ENCODE measurements around the gene PSTK.

The PSTK gene

DNA sequence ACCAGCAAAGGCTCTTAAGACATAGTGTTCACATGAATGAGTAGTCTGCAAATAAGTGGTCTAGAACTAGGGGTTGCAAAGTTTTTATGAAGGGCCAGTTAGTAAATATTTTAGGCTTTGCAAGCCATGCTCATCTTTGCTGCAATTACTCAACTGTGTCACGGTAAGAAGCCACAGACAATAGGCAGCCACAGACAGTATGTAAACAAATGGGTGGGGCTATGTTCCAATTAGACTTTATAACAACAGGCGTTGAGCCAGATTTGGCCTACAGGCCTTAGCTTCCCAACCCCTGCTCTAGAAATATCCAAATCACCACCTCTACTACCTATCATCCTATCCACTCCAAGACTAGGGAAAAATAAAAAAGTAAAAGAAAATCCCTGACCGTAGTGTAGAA, 19.1 kb downstream of the PSTK start:
- Histone ChIP-seq H3K9me3 (ENCODE audit: low read length) (no peaks in the 10 kb centered on the region), H3K4me1 (ENCODE audit: insufficient read depth, low read length) (peaks cover 17% of the 10 kb centered on the region), H3K36me3 (ENCODE audit: insufficient read depth, low read length) (peaks cover 18% of the 10 kb centered on the region), H2AFZ (ENCODE audit: low read depth, low read length) (no peak overlapping the region), H3K27me3 (ENCODE audit: insufficient read depth, low read length) (no peaks in the 10 kb centered on the region), H3K4me3 (ENCODE audit: low read length) (no peak overlapping the region)

DNA sequence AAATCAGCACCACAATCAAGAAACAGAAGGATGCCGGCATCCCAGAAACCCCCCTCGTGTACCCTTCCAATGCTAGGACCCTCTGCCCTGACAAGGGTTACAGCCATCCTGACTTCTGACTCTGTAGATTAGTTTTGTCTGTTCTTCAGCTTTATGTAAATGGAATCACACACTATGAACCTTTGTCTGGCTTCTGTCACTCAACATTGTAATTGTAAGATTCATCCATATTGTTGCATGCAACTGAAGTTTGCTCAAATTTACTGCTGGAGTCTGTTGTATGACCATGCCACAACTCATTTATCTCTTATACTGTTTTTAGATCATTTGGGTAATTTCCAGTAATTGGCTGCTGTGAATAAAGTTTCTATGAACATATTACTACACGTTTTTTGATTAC, 20.0 kb downstream of the PSTK start:
- Histone ChIP-seq H3K36me3 (ENCODE audit: insufficient read depth, low read length) (peaks cover 11% of the 10 kb centered on the region), H2AFZ (ENCODE audit: low read depth, low read length) (no peak overlapping the region), H3K4me3 (ENCODE audit: low read length) (no peak overlapping the region)

DNA sequence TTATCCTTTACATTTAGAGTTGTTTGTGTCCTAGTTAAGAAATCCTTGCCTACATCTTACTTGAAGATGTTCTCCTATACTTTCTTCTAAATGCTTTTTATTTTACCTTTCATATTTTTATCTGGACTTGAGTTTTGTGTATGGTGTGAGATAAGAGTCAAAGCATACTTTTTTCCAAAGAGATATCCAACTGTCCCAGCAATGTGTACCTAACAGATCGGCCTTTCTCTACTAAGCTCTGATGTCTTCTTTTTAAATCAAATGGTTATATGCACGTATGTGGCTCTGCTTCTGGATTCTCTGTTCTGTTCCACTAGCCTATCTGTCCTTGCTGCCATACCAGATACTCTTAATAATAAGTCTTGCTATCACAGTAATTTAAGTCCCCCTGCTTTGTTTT, 21.2 kb downstream of the PSTK start:
- Histone ChIP-seq H3K4me1 (ENCODE audit: insufficient read depth, low read length) (peaks cover 17% of the 10 kb centered on the region), H3K9me3 (ENCODE audit: low read length) (no peaks in the 10 kb centered on the region), H3K27me3 (ENCODE audit: insufficient read depth, low read length) (no peaks in the 10 kb centered on the region), H2AFZ (ENCODE audit: low read depth, low read length) (no peak overlapping the region), H3K36me3 (ENCODE audit: insufficient read depth, low read length) (peaks cover 6% of the 10 kb centered on the region), H3K4me3 (ENCODE audit: low read length) (no peak overlapping the region)

More for the DNA sequence above, 20.0 kb downstream of the PSTK start:
- no peaks in the 10 kb centered on the region for H3K9me3 ChIP-seq (ENCODE audit: low read length)
- H3K4me1 ChIP-seq (ENCODE audit: insufficient read depth, low read length) = peaks cover 17% of the 10 kb centered on the region
- no peaks in the 10 kb centered on the region for H3K27me3 ChIP-seq (ENCODE audit: insufficient read depth, low read length)

DNA sequence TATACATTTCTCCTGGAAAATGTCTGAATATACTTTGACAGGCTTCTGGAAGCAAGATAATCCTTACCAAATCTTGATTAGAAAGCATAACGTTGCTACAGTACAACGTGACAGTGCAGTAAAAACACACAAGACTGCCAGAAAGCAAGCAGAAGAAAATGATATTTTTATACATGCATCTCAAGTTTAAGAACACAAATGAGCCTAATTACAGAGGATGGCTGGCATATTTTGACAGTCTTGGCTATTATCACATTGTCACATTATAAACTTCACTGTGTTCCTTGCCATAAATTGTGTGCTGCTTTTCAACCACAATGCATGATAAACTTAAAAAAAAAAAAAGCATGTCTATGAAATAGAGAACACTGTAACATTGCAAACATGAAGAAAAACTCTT, 24.1 kb downstream of the PSTK start:
- H2AFZ ChIP-seq (ENCODE audit: low read depth, low read length) = no peak overlapping the region
- no peaks in the 10 kb centered on the region for H3K36me3 ChIP-seq (ENCODE audit: insufficient read depth, low read length)
- no peaks in the 10 kb centered on the region for H3K27me3 ChIP-seq (ENCODE audit: insufficient read depth, low read length)
- no peaks in the 10 kb centered on the region for H3K9me3 ChIP-seq (ENCODE audit: low read length)
- H3K4me1 ChIP-seq (ENCODE audit: insufficient read depth, low read length) = peaks cover 25% of the 10 kb centered on the region
- H3K4me3 ChIP-seq (ENCODE audit: low read length) = no peak overlapping the region

- Histone ChIP-seq H3K9me3 (ENCODE audit: low read length) (no peaks in the 10 kb centered on the region), H3K36me3 (ENCODE audit: insufficient read depth, low read length) (no peaks in the 10 kb centered on the region), H3K4me1 (ENCODE audit: insufficient read depth, low read length) (peaks cover 18% of the 10 kb centered on the region), H3K4me3 (ENCODE audit: low read length) (peak overlapping the region; percentile 97), H3K27me3 (ENCODE audit: insufficient read depth, low read length) (no peaks in the 10 kb centered on the region), H2AFZ (ENCODE audit: low read depth, low read length) (peak overlapping the region; percentile 79)
Observed at GRCh38 chr10:123007558-123008354, 27.6 kb downstream of the PSTK start.

GRCh38 chr10:123008355-123009104, 28.3 kb downstream of the PSTK start, which contains the start of the genes ACADSB and IKZF5:
ACADSB (plus strand) TSS chr10:123009006; CDS start chr10:123009030, 24 bp downstream.
IKZF5 (minus strand) TSS chr10:123008795; CDS start chr10:122998625, 10,170 bp downstream.
- peak within 1 kb of the TSS; percentile 97 for H3K4me3 ChIP-seq (ENCODE audit: low read length)
- H3K4me1 ChIP-seq (ENCODE audit: insufficient read depth, low read length) = peaks cover 18% of the 10 kb centered on the region
- H3K27me3 ChIP-seq (ENCODE audit: insufficient read depth, low read length) = no peaks in the 10 kb centered on the region
- peak within 1 kb of the TSS; percentile 95 for H2AFZ ChIP-seq (ENCODE audit: low read depth, low read length)
- no peaks in the 10 kb centered on the region for H3K36me3 ChIP-seq (ENCODE audit: insufficient read depth, low read length)
- H3K9me3 ChIP-seq (ENCODE audit: low read length) = no peaks in the 10 kb centered on the region

DNA sequence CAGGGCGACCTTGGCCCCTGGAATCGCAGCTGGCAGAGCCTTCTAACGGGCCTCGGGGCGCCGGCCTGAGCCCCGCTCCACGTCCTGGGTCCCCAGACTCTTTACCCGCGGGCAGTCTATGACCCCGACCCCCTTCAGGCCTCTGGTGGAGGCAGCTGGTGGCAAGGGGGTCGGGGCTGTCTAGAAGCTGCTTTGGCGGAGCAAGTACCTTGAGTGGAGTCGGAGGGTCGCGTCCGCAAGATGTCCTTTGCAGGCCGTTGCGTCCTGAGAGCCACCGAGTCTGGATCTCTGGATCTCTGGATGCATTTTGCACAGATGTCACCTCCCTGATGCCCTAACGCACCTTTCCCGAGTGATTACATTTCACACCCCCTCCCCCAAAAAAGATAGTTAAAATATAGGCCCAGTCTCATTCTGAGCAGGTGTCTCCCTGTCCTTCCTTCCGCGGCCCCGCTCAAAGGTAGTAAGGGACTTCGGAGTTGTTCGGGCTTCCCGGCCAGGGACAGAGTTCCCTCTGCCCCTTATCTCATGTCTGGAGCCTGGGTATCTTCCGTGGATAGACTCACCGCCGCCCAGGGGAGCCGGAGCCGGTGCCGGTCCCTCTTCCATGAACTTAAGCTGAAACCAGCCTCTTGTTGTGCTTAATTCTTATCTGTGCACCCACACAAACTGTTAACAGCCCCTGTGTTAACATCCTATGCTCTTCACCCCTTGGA, 29.1 kb downstream of the PSTK start:
- H3K36me3 ChIP-seq (ENCODE audit: insufficient read depth, low read length) = no peaks in the 10 kb centered on the region
- no peaks in the 10 kb centered on the region for H3K27me3 ChIP-seq (ENCODE audit: insufficient read depth, low read length)
- peaks cover 18% of the 10 kb centered on the region for H3K4me1 ChIP-seq (ENCODE audit: insufficient read depth, low read length)
- peak overlapping the region; percentile 97 for H3K4me3 ChIP-seq (ENCODE audit: low read length)
- no peaks in the 10 kb centered on the region for H3K9me3 ChIP-seq (ENCODE audit: low read length)
- peak overlapping the region; percentile 95 for H2AFZ ChIP-seq (ENCODE audit: low read depth, low read length)

GRCh38 chr10:123011987-123012386, 31.8 kb downstream of the PSTK start:
- Histone ChIP-seq H3K9me3 (ENCODE audit: low read length) (no peaks in the 10 kb centered on the region), H3K4me3 (ENCODE audit: low read length) (no peak overlapping the region), H3K4me1 (ENCODE audit: insufficient read depth, low read length) (peaks cover 12% of the 10 kb centered on the region)

DNA sequence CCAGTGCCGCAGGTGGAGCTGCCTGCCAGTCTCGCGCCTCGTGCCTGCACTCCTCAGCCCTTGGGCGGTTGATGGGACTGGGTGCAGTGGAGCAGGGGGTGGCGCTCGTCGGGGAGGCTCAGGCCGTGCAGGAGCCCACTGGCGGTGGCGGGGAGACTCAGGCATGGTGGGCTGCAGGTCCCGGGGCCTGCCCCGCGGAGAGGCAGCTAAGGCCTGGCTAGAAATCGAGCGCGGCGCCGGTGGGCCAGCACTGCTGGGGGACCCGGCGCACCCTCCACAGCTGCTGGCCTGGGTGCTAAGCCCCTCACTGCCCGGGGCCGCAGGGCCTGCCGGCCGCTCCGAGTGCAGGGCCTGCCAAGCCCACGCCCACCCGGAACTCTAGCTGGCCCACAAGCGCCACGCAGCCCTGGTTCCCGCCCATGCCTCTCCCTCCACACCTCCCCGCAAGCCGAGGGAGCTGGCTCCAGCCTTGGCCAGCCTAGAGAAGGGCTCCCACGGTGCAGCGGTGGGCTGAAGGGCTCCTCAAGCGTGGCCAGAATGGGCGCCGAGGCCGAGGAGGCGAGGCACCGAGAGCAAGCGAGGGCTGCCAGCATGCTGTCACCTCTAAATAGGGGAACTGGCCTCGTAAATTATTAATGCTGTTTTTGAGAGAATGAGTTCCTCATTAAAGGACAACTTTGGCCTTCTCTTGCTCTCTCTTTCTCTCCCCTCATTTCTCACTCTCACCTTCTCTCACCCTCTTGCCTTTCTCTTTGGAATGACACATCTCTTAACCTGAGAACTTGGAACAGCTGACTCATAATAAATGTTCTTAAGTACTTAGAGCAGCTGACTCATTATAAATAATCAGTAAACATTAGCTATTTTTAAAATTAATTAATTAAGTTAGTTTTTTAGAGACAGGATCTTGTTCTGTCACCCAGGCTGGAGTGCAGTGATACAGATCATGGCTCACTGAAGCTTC, 33.5 kb downstream of the PSTK start:
- Histone ChIP-seq H3K27me3 (ENCODE audit: insufficient read depth, low read length) (no peaks in the 10 kb centered on the region), H3K4me3 (ENCODE audit: low read length) (no peak overlapping the region), H2AFZ (ENCODE audit: low read depth, low read length) (no peak overlapping the region), H3K4me1 (ENCODE audit: insufficient read depth, low read length) (peaks cover 3% of the 10 kb centered on the region), H3K36me3 (ENCODE audit: insufficient read depth, low read length) (no peaks in the 10 kb centered on the region), H3K9me3 (ENCODE audit: low read length) (no peaks in the 10 kb centered on the region)

More at GRCh38 chr10:123011987-123012386, 31.8 kb downstream of the PSTK start:
- H2AFZ ChIP-seq (ENCODE audit: low read depth, low read length) = no peak overlapping the region
- H3K27me3 ChIP-seq (ENCODE audit: insufficient read depth, low read length) = no peaks in the 10 kb centered on the region
- no peaks in the 10 kb centered on the region for H3K36me3 ChIP-seq (ENCODE audit: insufficient read depth, low read length)

DNA sequence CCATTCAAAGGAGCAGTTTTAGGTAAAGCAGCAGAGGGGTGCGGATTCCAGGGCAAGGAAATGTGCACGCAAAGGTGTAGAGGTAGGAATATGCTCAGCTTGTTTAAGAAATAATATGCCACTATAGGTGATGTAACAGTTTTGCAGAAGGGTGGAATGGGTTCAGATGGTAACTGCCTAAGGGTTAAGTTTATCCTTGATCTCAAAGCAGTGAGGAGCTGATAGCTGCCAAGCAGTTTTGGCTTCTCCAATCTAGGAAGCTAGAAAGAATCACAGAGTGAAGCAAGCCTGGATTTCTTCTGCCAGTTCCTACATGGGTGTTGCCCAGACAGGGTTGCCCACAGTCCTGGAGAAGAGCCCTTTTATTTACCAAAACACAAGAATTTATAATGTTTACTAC, 34.6 kb downstream of the PSTK start:
- Histone ChIP-seq H3K9me3 (ENCODE audit: low read length) (no peaks in the 10 kb centered on the region), H3K4me3 (ENCODE audit: low read length) (no peak overlapping the region), H3K36me3 (ENCODE audit: insufficient read depth, low read length) (no peaks in the 10 kb centered on the region), H3K4me1 (ENCODE audit: insufficient read depth, low read length) (peaks cover 3% of the 10 kb centered on the region), H2AFZ (ENCODE audit: low read depth, low read length) (no peak overlapping the region), H3K27me3 (ENCODE audit: insufficient read depth, low read length) (no peaks in the 10 kb centered on the region)

GRCh38 chr10:123016228-123016627, 36.0 kb downstream of the PSTK start:
- H3K27me3 ChIP-seq (ENCODE audit: insufficient read depth, low read length) = no peaks in the 10 kb centered on the region
- H3K4me1 ChIP-seq (ENCODE audit: insufficient read depth, low read length) = no peaks in the 10 kb centered on the region
- H3K4me3 ChIP-seq (ENCODE audit: low read length) = no peak overlapping the region
- H3K36me3 ChIP-seq (ENCODE audit: insufficient read depth, low read length) = no peaks in the 10 kb centered on the region
- H2AFZ ChIP-seq (ENCODE audit: low read depth, low read length) = no peak overlapping the region
- H3K9me3 ChIP-seq (ENCODE audit: low read length) = no peaks in the 10 kb centered on the region
